Transverse colon (tissue), 4 donors: ENCODE results near the gene IGSF21.

Experiments used
- EP300 ChIP-seq: sonication (generic); formaldehyde crosslinking; IDR thresholded peaks from one replicate; pipeline ENCODE4 v1.6.1; 2017; ENCODE audit warnings: antibody characterized with exemption, low read depth
- POLR2A ChIP-seq: fragments of 450-650 bp; IDR thresholded peaks from one replicate; pipeline ENCODE4 v1.6.1; 2016; ENCODE audit warnings: antibody characterized with exemption, mild to moderate bottlenecking, moderate library complexity
- POLR2AphosphoS5 ChIP-seq, 3 donors: sonication (generic); formaldehyde crosslinking; IDR thresholded peaks; one replicate each; pipeline ENCODE4 v1.6.1; 2016; ENCODE audit warnings: antibody characterized with exemption in 3 of 3
- TF ChIP-seq, protein P1 (sequence below), 5 experiments: fragments of 200-600 bp in 3 of 5; fragments of 450-650 bp in 2 of 5; sonication (generic) in 3 of 5; IDR thresholded peaks; 1 replicate in 2 of 5; 2 replicates in 3 of 5; pipeline ENCODE4 v1.5.1; 2016 to 2017; ENCODE audit warnings: antibody characterized with exemption in 5 of 5, inconsistent platforms in 3 of 5, mild to moderate bottlenecking in 2 of 5, moderate library complexity in 1 of 5

DNA sequence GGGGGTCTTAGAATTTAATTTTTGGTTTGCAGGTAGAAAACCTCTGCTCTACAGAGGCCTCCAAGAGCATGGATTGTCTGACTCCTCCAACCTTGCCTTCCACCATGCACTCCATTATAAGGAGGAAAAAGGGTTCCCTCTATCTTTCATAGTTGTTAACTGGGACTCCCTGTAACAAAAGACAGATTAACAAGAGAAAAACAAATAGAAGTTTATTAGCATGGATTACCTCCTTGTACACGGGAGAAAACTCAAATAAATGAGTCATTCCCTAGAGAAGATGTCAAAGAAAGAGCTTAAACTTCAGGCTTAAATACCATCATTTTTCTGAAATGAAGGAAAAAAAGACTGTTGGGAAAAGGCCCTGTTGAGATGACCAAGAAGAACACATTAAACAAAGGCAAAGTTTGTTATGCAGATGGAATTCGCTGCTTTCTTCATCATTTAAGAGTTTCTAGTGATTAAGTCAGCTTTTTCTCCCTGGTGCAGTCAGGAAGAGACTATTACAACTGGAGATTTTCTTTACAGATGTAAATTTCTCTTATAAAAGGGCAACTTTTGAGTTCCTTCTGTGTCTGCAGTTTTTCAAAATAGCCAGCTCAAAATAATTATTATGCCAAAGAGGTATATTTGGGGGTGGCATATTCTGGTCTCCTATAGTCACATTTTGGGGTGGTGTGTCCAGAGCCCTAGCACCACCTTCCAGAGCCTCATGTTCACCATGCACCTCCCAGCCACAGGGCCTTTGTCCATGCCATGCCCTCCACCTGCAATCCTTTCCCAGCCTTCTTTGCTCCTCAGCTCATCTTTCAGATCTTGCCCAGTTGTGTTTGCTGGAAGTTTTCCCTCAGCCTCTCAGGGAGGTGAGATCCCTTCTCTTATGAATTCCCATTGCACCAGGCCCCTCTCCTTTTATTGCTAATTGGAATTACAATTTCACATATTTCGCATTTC lies 310.0 kb downstream of the IGSF21 start:
- TF ChIP-seq POLR2AphosphoS5 (IDR thresholded peaks at IDR 0.05) = no peak
- no peak for TF ChIP-seq EP300
- TF ChIP-seq, protein P1, sequence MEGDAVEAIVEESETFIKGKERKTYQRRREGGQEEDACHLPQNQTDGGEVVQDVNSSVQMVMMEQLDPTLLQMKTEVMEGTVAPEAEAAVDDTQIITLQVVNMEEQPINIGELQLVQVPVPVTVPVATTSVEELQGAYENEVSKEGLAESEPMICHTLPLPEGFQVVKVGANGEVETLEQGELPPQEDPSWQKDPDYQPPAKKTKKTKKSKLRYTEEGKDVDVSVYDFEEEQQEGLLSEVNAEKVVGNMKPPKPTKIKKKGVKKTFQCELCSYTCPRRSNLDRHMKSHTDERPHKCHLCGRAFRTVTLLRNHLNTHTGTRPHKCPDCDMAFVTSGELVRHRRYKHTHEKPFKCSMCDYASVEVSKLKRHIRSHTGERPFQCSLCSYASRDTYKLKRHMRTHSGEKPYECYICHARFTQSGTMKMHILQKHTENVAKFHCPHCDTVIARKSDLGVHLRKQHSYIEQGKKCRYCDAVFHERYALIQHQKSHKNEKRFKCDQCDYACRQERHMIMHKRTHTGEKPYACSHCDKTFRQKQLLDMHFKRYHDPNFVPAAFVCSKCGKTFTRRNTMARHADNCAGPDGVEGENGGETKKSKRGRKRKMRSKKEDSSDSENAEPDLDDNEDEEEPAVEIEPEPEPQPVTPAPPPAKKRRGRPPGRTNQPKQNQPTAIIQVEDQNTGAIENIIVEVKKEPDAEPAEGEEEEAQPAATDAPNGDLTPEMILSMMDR (IDR thresholded peaks at IDR 0.05) = no peak
- TF ChIP-seq POLR2A = no peak
